GM21381 (cell line): ENCODE results near the gene TBC1D1.
"Not testable (repeated sequence)": the region's sequence is repeated elsewhere in the genome, so short reads cannot be mapped to it uniquely, and the experiment has no call there.

ENCODE experiments used
- ATAC-seq: cut with Tn5 transposase; IDR thresholded peaks from one replicate; pipeline ENCODE4 v1.9.1; 2021; ENCODE audit warnings: mild to moderate bottlenecking, moderate library complexity; ENCODE audit not compliant: unreplicated experiment

The TBC1D1 gene

GRCh38 chr4:37918653-37919052, 27.8 kb downstream of the TBC1D1 start:
- ATAC-seq = no peak

- ATAC-seq = no peak
Observed at GRCh38 chr4:37922328-37922727, 31.4 kb downstream of the TBC1D1 start.

GRCh38 chr4:37923089-37923488, 32.2 kb downstream of the TBC1D1 start:
- ATAC-seq = not testable (repeated sequence)

GRCh38 chr4:37924946-37925345, 34.1 kb downstream of the TBC1D1 start:
- ATAC-seq = no peak

- ATAC-seq = no peak
Observed at GRCh38 chr4:37927434-37927833, 36.5 kb downstream of the TBC1D1 start.

- no peak for ATAC-seq
Observed at GRCh38 chr4:37928426-37929416, 37.8 kb downstream of the TBC1D1 start.

- ATAC-seq = no peak
Observed at GRCh38 chr4:37934096-37934495, 43.2 kb downstream of the TBC1D1 start.

- ATAC-seq = no peak
Observed at GRCh38 chr4:37934609-37935008, 43.7 kb downstream of the TBC1D1 start.

GRCh38 chr4:37935026-37935425, 44.1 kb downstream of the TBC1D1 start:
- ATAC-seq = no peak

- no peak for ATAC-seq
Observed at GRCh38 chr4:37936889-37937498, 46.1 kb downstream of the TBC1D1 start.

- no peak for ATAC-seq
Observed at GRCh38 chr4:37938208-37938607, 47.3 kb downstream of the TBC1D1 start.

- ATAC-seq = no peak
Observed at GRCh38 chr4:37946503-37947179, 55.8 kb downstream of the TBC1D1 start.

GRCh38 chr4:37948542-37948941, 57.7 kb downstream of the TBC1D1 start:
- no peak for ATAC-seq

- ATAC-seq = no peak
Observed at GRCh38 chr4:37949636-37950426, 58.9 kb downstream of the TBC1D1 start.

GRCh38 chr4:37951461-37952352, 60.8 kb downstream of the TBC1D1 start:
- no peak for ATAC-seq

- ATAC-seq = no peak
Observed at GRCh38 chr4:37953156-37953555, 62.3 kb downstream of the TBC1D1 start.

- no peak for ATAC-seq
Observed at GRCh38 chr4:37953620-37954293, 62.9 kb downstream of the TBC1D1 start.

GRCh38 chr4:37956941-37957340, 66.1 kb downstream of the TBC1D1 start:
- ATAC-seq = no peak

GRCh38 chr4:37958932-37959331, 68.0 kb downstream of the TBC1D1 start:
- no peak for ATAC-seq
